A549 (cell line): ENCODE results near the gene MEOX1. TPM values are rescaled to one million over a fixed set of nuclear protein-coding genes. Genes with fewer than 3 reads are reported as not detected.

Experiments used
- ATAC-seq, 2 experiments: fragments of 200-7000 bp in 1 of 2; fragments of >200 bp in 1 of 2; cut with Nextera tagmentation in 1 of 2; cut with Tn5 transposase in 1 of 2; 3 replicates each; pipeline versions ENCODE4 v1.8.0 to v1.9.1; 2018 to 2020; ENCODE audit warnings: mild to moderate bottlenecking in 1 of 2, moderate library complexity in 1 of 2
- CTCF ChIA-PET: fragments of 300-600 bp; sonication (Branson Sonifier 250); formaldehyde crosslinking; extraction: SDS; loops from one replicate; lab custom pipeline; 2021; ENCODE audit warnings: antibody characterized with exemption, inconsistent platforms; lab: Yijun Ruan, JAX
- POLR2A ChIA-PET: fragments of 350-600 bp; formaldehyde crosslinking; extraction: SDS; loops from one replicate; lab custom pipeline; 2021; ENCODE audit warnings: antibody characterized with exemption, inconsistent platforms; lab: Yijun Ruan, JAX
- DNase-seq, 2 experiments: peaks; one replicate each; pipeline versions ENCODE4 v3.0.0 to v3.0.0-alpha.2; 2011 to 2016; ENCODE audit warnings: low read depth in 1 of 2, low spot score in 1 of 2
- FAIRE-seq: peaks from 2 replicates; lab custom pipeline; 2011; peaks lifted over from hg19 to GRCh38; lab: Jason Lieb, UNC
- H3K27ac ChIP-seq, 2 experiments: fragments of >200 bp; sonication (Bioruptor Twin); formaldehyde crosslinking; 3 replicates each; pipeline ENCODE4 v1.5.1; 2016 to 2017
- H3K4me1 ChIP-seq: fragments of >200 bp; sonication (Bioruptor Twin); formaldehyde crosslinking; 3 replicates; pipeline ENCODE4 v1.6.1; 2016
- H3K4me2 ChIP-seq: fragments of >200 bp; sonication (Bioruptor Twin); formaldehyde crosslinking; 3 replicates; pipeline ENCODE4 v1.6.1; 2016
- H3K4me3 ChIP-seq: fragments of >200 bp; sonication (Bioruptor Twin); formaldehyde crosslinking; 3 replicates; pipeline ENCODE4 v1.5.1; 2016
- H3K9me3 ChIP-seq: fragments of >200 bp; sonication (Bioruptor Twin); formaldehyde crosslinking; 3 replicates; pipeline ENCODE4 v1.6.1; 2016
- BHLHE40 ChIP-seq: IDR thresholded peaks from 2 replicates; pipeline ENCODE4 v1.6.1; 2012; ENCODE audit warnings: low read depth, low read length, inconsistent platforms
- CEBPB ChIP-seq, 2 experiments: fragments of >200 bp in 1 of 2; sonication (Bioruptor Twin) in 1 of 2; formaldehyde crosslinking in 1 of 2; IDR thresholded peaks; 2 replicates each; pipeline ENCODE4 v1.6.1; 2012 to 2016
- EP300 ChIP-seq, 2 experiments: fragments of >200 bp; sonication (Bioruptor Twin); formaldehyde crosslinking; IDR thresholded peaks; 2 replicates in 1 of 2; 3 replicates in 1 of 2; pipeline ENCODE4 v1.6.1; 2016 to 2017
- ESRRA ChIP-seq: fragments of 150-350 bp; IDR thresholded peaks from 2 replicates; pipeline ENCODE4 v1.6.1; 2014; ENCODE audit warnings: mild to moderate bottlenecking, low read length, borderline replicate concordance
- FOSB ChIP-seq: fragments of 250-450 bp; sonication (Bioruptor Pico); IDR thresholded peaks from 2 replicates; pipeline ENCODE4 v1.5.0; 2020; ENCODE audit warnings: mild to moderate bottlenecking, moderate library complexity
- GATA3 ChIP-seq: IDR thresholded peaks from 2 replicates; pipeline ENCODE4 v1.6.1; 2012; ENCODE audit warnings: borderline replicate concordance
- HDAC2 ChIP-seq: fragments of 200-600 bp; sonication (generic); IDR thresholded peaks from 2 replicates; pipeline ENCODE4 v1.6.1; 2016
- HOXB13 ChIP-seq: fragments of 250-450 bp; sonication (Bioruptor Pico); IDR thresholded peaks from 2 replicates; pipeline ENCODE4 v1.5.0; 2020; ENCODE audit warnings: low read depth, mild to moderate bottlenecking, moderate library complexity
- JUN ChIP-seq, 2 experiments: fragments of >200 bp; sonication (Bioruptor Twin); formaldehyde crosslinking; IDR thresholded peaks; 2 replicates in 1 of 2; 3 replicates in 1 of 2; pipeline ENCODE4 v1.6.1; 2016 to 2017
- JUNB ChIP-seq: fragments of >200 bp; sonication (Bioruptor Twin); formaldehyde crosslinking; IDR thresholded peaks from 2 replicates; pipeline ENCODE4 v1.6.1; 2016
- KDM1A ChIP-seq: fragments of 200-600 bp; sonication (generic); IDR thresholded peaks from 2 replicates; pipeline ENCODE4 v1.6.1; 2016; ENCODE audit warnings: low read depth, mild to moderate bottlenecking
- KDM5A ChIP-seq: fragments of 200-600 bp; sonication (generic); IDR thresholded peaks from 2 replicates; pipeline ENCODE4 v1.6.1; 2016; ENCODE audit warnings: antibody characterized with exemption, mild to moderate bottlenecking
- MAZ ChIP-seq: fragments of 150-350 bp; IDR thresholded peaks from 2 replicates; pipeline ENCODE4 v1.6.1; 2014; ENCODE audit warnings: antibody characterized with exemption, low read depth, low read length, borderline replicate concordance
- RAD21 ChIP-seq, 2 experiments: fragments of >200 bp in 1 of 2; sonication (Bioruptor Twin) in 1 of 2; formaldehyde crosslinking in 1 of 2; IDR thresholded peaks in 1 of 2; conservative IDR thresholded peaks in 1 of 2; 2 replicates in 1 of 2; 3 replicates in 1 of 2; pipeline ENCODE4 v1.6.1; 2012 to 2018; ENCODE audit warnings: inconsistent platforms in 1 of 2
- RNF2 ChIP-seq: fragments of 200-600 bp; sonication (generic); IDR thresholded peaks from 2 replicates; pipeline ENCODE4 v1.6.1; 2016; ENCODE audit warnings: low read depth, mild to moderate bottlenecking, antibody characterized with exemption, moderate library complexity, borderline replicate concordance
- SREBF2 ChIP-seq: fragments of 450-650 bp; IDR thresholded peaks from 2 replicates; pipeline ENCODE4 v1.6.1; 2014; ENCODE audit warnings: mild to moderate bottlenecking, moderate library complexity
- ZFP36 ChIP-seq: fragments of 450-650 bp; IDR thresholded peaks from 2 replicates; pipeline ENCODE4 v1.6.1; 2014; ENCODE audit warnings: borderline replicate concordance; ENCODE audit not compliant: partially characterized antibody
- WGBS: methylation state at CpG from one replicate; pipeline ENCODE4 v1.1.6; 2017; ENCODE audit errors: missing lambda C conversion rate; 5-methylcytosine and 5-hydroxymethylcytosine counted together
- polyA plus RNA-seq, 4 experiments: library from polyadenylated mRNA; depleted of rRNA in 3 of 4; stranded (reverse); fragments of >200 nt; fragmentation: RNase III in 1 of 4; extraction: RNeasy Plus Mini Kit Qiagen cat#74134 plus additional on column Dnase treatment in 1 of 4; gene quantifications; 2 replicates in 3 of 4; 3 replicates in 1 of 4; pipeline ENCODE4 v1.2.3, GENCODE V29; 2011 to 2017
- TF ChIP-seq, protein P1 (sequence below): IDR thresholded peaks from 2 replicates; pipeline ENCODE4 v1.6.1; 2012; ENCODE audit warnings: low read depth, borderline replicate concordance
- TF ChIP-seq, protein P2 (sequence below): fragments of >200 bp; sonication (Bioruptor Twin); formaldehyde crosslinking; IDR thresholded peaks from 2 replicates; pipeline ENCODE4 v1.6.1; 2016
- TF ChIP-seq, protein P3 (sequence below): fragments of >200 bp; sonication (Bioruptor Twin); formaldehyde crosslinking; IDR thresholded peaks from 3 replicates; pipeline ENCODE4 v1.5.1; 2016

MEOX1 gene
- polyA plus RNA-seq, 2 of the 4 experiments (the other 2 are of a cell fraction): not detected

DNA sequence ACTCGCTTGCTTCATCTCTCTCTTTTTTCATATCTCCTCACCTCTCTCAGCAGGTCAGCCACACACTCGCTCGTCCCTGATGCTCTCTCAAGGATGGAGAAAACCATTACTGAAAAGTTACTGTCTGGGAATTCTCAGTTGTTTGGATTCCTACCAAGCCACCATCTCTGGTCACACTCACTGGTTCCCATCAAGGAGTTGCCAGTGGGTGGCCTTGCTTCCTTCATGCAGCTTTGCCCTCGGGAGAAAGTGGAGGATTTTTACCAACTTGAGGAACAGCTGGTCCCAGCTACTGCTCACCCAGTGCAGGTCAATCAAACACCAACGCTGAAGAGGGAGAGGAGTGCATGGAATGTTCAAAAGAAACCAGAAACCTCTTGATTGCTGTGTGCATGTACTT is 25.3 kb downstream of the MEOX1 start:
- no peak for DNase-seq
- no peaks in the 10 kb centered on the region for H3K9me3 ChIP-seq
- no peak overlapping the region for H3K4me3 ChIP-seq
- ChIA-PET CTCF (interaction anchor here (0.7 to 25.1 kb wide), 4 partner anchors 17 to 130 kb away, joined by 3 to 207 read pairs (median 4); no protein-coding TSS in a partner anchor), POLR2A (no interaction called here)
- no peak for ATAC-seq
- no peak for TF ChIP-seq HDAC2
- no peak for TF ChIP-seq KDM5A
- no peak for TF ChIP-seq JUNB
- TF ChIP-seq RNF2: no peak
- TF ChIP-seq ESRRA: no peak
- no peak for TF ChIP-seq RAD21 (conservative IDR thresholded peaks at IDR 0.05 in 1 of 2, IDR thresholded peaks at IDR 0.05 in 1 of 2)
- no peak for TF ChIP-seq EP300 (IDR thresholded peaks at IDR 0.05)
- TF ChIP-seq, protein P1, sequence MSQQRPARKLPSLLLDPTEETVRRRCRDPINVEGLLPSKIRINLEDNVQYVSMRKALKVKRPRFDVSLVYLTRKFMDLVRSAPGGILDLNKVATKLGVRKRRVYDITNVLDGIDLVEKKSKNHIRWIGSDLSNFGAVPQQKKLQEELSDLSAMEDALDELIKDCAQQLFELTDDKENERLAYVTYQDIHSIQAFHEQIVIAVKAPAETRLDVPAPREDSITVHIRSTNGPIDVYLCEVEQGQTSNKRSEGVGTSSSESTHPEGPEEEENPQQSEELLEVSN: no peak
- no peak for TF ChIP-seq HOXB13 (CRISPR knock-in tag)
- TF ChIP-seq MAZ: no peak
- no peaks in the 10 kb centered on the region for H3K4me1 ChIP-seq
- 59% methylated on average over 5 of the region's 5 CpGs for WGBS
- no peak for FAIRE-seq
- H3K27ac ChIP-seq: no peak overlapping the region
- no peak overlapping the region for H3K4me2 ChIP-seq

DNA sequence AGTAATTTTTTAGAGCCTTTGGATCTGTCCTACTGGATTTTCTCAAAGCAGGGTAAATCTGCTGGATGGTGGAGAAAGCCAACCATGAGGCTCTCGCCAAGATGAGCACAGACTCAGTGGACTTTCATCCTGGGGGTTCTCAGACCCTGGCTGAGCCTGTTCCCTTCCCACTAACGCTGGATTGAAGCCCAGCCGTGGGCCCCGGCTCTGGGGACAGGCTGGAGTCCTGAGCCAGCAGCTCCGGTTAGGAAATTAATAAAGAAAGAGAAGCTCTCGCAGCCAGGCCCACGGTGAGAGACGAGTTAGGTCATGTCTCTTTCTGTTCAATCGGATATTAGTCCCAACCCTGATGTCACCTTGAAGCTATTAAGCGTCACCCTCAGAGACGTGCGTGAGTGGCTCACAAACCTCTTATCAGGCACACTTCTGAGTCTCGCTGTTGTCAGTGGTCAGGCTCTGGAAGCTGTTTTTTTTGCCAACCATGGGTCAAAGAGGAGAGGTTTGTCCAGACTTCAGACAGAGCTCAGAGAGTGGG is 27.1 kb downstream of the MEOX1 start:
- FAIRE-seq (no peak), DNase-seq (no peak)
- H3K4me1 ChIP-seq: no peaks in the 10 kb centered on the region
- no peak for TF ChIP-seq SREBF2
- TF ChIP-seq JUN (IDR thresholded peaks at IDR 0.05): no peak
- no peak for TF ChIP-seq KDM1A
- no peak for TF ChIP-seq ZFP36
- TF ChIP-seq HDAC2: no peak
- no peak for TF ChIP-seq GATA3
- TF ChIP-seq, protein P2, sequence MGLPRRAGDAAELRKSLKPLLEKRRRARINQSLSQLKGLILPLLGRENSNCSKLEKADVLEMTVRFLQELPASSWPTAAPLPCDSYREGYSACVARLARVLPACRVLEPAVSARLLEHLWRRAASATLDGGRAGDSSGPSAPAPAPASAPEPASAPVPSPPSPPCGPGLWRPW: no peak
- TF ChIP-seq CEBPB (IDR thresholded peaks at IDR 0.05): no peak
- TF ChIP-seq, all 56 proteins: peak for 0
- ChIA-PET CTCF (interaction anchor here (1.0 to 25.1 kb wide), 8 partner anchors 8 to 125 kb away, joined by 3 to 207 read pairs (median 4); no protein-coding TSS in a partner anchor), POLR2A (interaction anchor here (0.5 kb wide), 1 partner anchor 209 kb away, joined by 5 read pairs; no protein-coding TSS in a partner anchor)
- H3K9me3 ChIP-seq: no peaks in the 10 kb centered on the region
- WGBS: 82% methylated on average over 13 of the region's 13 CpGs
- no peak overlapping the region for H3K27ac ChIP-seq
- no peak overlapping the region for H3K4me2 ChIP-seq
- no peak overlapping the region for H3K4me3 ChIP-seq
- ATAC-seq: no peak

DNA sequence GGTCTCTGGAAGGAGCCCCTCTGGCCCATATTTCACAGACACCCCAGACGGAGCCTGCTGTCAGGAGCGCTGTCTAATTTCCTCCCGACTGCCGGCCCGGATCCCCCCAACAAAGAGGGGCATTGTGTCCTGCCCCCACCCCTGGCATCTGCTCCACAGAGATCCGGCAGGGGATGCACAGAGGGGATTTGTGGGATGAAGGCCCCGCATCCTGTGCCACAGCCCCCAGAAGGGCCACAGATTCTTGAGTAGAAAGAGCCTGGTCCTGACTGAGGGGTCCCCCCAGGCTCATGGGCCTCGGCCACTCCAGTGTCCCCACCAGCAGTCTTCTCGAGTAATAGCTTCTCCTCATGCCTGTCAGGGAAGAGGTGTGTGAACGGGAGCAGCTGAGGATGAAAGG is 29.5 kb downstream of the MEOX1 start:
- FAIRE-seq (no peak), ATAC-seq (no peak)

More for the DNA sequence above, 29.5 kb downstream of the MEOX1 start:
- 69% methylated on average over 9 of the region's 10 CpGs for WGBS
- Histone ChIP-seq H3K4me3 (no peak overlapping the region), H3K27ac (no peak overlapping the region), H3K4me2 (no peak overlapping the region), H3K4me1 (no peaks in the 10 kb centered on the region), H3K9me3 (no peaks in the 10 kb centered on the region)
- POLR2A ChIA-PET: no interaction called here
- DNase-seq: no peak
- CTCF ChIA-PET: interaction anchor here (0.9 to 25.1 kb wide), 6 partner anchors 24 to 149 kb away, joined by 3 to 207 read pairs (median 4); no protein-coding TSS in a partner anchor
- TF ChIP-seq, protein P3, sequence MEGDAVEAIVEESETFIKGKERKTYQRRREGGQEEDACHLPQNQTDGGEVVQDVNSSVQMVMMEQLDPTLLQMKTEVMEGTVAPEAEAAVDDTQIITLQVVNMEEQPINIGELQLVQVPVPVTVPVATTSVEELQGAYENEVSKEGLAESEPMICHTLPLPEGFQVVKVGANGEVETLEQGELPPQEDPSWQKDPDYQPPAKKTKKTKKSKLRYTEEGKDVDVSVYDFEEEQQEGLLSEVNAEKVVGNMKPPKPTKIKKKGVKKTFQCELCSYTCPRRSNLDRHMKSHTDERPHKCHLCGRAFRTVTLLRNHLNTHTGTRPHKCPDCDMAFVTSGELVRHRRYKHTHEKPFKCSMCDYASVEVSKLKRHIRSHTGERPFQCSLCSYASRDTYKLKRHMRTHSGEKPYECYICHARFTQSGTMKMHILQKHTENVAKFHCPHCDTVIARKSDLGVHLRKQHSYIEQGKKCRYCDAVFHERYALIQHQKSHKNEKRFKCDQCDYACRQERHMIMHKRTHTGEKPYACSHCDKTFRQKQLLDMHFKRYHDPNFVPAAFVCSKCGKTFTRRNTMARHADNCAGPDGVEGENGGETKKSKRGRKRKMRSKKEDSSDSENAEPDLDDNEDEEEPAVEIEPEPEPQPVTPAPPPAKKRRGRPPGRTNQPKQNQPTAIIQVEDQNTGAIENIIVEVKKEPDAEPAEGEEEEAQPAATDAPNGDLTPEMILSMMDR: no peak
- TF ChIP-seq BHLHE40 (no peak), FOSB (CRISPR knock-in tag) (no peak), KDM5A (no peak)
- TF ChIP-seq, all 56 proteins: peak for 0
